IPS-NIHi7 (cell line): ENCODE results near the gene DPEP3.
"Not testable (repeated sequence)": the region's sequence is repeated elsewhere in the genome, so short reads cannot be mapped to it uniquely, and the experiment has no call there.

Experiments
- DNase-seq: peaks from one replicate; pipeline ENCODE4 v3.0.0; 2012; ENCODE audit warnings: mixed read lengths; ENCODE audit errors: extremely low spot score

The DPEP3 gene

DNA sequence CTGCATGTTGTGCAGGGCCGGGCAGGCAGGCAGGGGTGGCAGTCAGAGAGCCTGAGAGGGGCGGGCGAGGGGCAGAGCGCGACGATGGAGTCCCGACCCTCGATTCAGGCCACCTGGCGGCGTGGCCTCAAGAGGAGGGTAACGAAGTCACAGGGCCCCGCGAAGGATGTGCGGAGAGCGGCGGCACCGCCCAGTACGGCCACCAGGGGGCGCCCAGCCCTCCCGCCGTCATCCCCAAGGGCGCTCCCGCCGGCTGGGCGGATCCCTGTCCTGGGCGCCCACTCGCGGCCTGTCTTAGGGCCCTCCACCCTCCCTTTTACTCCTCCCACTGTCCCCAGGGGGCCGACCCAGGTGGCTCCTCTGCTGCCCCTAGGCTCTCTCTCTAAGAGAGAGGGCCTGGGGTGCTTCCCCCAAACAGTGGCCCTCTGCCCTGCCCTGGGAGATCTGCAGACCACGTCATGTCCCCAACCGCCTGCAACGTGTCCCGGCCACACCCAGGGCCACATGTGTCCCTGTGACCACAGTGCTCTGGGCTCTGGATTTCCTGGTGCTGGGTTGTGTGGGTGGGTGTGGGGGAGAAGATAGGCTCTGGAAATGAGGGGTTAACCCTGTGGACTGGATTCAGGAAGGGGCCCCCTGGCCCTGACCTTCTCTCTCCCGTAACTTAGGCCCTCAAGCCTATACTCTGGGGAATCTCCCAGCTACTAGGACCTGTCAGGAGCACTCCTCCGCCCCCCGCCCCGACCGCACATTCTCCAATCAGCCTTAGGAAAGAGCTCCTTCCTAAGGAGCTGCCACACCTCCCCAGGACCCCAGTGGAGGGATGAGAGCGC is 13.1 kb upstream of the DPEP3 start:
- peak; percentile 91 for DNase-seq

DNA sequence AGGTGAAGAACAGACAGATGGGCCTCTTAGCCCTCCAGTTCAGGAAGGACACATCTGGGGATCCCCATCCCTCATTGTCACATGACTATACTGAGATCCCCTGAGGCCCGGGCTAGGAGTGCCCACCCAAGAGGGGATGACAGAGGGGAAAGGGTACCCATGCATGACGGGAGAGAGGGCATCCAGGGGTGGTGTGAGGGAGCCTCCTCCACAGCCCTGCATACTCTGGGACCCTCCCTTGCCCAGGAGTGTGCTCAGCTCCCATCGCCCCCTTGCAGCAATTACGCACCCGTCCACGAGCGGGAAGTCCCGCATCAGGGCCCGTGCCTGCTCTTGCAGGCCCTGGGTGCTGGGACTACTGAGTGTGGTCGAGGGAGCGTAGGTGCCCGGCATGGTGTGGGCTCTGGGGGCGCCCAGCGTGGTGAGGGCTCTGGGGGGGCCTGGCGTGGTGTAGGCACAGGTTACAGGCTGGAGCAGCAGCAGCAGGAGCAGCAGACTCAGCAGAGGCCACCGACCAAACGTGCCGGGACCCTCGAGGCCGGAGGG is 12.4 kb upstream of the DPEP3 start:
- no peak for DNase-seq

DNA sequence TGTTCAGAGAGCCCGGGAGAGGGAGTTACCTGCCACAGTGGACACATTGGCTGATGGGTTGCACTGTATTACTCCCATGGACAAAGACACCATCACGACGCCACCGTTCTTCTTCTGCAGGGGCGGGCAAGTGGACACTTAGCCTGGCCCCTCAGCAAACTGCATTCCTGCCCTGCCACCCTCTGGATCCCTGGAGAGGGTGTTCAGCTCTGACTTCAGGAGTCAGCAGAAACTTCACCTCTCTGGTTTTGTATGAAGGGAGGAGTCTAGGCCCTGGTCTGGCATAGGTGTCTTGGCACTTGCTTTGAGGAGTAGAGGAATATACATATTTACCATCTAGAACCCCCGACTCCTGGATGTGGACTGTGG is 9.7 kb upstream of the DPEP3 start:
- no peak for DNase-seq

DNA sequence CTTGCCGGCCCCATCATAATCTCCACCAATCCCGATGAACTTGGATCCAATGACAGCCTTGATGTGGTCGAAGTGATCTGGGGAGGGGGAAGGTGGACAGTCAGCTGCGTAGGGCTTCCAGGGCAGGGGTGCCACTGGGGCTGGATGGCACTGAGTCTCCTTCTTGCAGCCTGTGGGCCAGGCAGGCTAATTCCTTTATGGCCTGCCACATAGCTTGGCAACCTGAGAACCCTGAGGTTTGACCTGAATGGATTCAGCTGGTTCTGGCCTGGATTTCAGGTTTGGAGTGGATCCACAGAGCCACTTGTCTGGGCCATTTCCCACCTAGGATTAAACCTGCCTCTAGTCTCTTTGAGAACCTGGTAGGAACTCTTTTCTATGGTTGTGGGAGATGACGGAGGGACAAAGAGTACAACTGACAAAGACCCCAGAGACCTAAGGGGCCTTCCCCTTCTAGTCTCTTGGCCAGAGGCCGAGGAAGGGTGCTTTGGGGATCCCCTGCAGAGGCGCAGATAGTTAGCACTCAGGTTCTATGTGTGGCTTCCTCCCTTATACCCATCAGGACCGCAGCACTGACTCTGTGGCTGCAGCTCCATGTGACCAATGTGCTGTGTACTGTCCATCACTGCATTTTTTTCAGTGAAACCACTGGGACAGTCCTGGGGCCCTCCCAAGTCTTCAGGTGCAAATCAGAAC is 9.2 kb upstream of the DPEP3 start:
- no peak for DNase-seq

DNA sequence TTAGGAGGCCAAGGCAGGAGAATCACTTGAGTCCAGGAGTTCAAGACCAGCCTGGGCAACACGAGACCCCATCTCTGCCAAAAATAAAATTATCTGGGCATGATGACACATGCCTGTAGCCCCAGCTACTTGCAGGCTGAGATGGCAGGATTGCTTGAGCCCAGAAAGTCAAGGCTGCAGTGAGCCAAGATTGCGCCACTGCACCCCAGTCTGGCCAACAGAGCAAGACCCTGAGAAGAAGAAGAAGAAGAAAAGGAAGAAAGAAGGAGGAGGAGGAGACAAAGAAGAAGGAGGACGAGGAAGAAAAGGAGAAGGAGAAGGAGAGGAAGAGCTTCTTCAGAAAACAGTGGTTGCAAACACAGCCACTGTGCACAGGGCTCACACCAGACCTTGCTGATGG is 8.4 kb upstream of the DPEP3 start:
- DNase-seq, result no peak

DNA sequence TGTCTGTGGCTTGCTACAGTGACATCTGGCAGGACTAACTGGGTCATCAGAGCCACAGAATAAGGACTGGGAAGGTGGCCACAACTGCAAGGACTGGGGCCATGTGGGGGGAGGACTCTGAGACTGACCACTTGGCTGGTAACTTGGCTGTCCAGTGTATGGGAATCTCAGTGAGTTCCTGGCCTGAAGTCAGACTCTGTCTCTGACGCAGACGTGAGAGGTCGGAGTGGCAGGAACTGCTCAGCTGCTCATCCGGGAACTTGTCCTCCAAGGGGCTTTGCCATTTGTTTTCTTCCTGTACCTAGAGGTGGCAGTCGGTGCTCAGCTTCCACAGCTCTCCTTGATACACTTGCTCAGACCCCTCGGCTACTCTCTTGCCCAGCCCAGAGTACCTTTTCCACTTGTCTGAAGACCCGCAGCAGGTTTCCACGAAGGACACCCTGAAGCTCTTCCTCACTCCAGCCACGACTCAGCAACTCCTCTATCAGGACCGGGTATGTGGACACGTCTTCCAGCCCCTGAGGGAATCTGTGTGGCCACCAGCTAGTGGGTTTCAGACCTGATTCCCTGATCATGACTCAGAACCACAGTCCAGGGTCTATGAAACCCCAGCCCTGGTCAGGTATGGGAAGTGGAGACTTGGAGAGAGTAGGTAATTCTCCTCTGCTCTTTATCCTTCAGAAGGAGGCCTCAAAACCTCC is 7.3 kb upstream of the DPEP3 start:
- DNase-seq, result no peak

DNA sequence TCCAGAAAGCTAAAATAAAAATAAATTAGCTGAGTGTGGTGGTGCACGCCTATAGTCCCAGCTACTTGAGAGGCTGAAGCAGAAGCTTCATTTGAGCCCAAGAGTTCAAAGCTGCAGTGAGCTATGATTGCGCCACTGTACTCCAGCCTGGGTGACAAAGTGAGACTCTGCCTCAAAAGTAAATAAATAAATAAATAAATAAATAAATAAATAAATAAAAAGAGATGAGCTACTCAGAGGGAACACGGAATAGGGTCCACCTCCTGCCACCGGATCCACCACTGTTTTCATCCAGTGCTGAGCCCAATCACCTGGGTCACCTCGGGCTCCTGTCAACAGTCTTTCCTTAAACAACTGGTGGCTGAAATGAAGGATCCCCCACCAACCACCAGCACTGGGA is 6.7 kb upstream of the DPEP3 start:
- no peak for DNase-seq

DNA sequence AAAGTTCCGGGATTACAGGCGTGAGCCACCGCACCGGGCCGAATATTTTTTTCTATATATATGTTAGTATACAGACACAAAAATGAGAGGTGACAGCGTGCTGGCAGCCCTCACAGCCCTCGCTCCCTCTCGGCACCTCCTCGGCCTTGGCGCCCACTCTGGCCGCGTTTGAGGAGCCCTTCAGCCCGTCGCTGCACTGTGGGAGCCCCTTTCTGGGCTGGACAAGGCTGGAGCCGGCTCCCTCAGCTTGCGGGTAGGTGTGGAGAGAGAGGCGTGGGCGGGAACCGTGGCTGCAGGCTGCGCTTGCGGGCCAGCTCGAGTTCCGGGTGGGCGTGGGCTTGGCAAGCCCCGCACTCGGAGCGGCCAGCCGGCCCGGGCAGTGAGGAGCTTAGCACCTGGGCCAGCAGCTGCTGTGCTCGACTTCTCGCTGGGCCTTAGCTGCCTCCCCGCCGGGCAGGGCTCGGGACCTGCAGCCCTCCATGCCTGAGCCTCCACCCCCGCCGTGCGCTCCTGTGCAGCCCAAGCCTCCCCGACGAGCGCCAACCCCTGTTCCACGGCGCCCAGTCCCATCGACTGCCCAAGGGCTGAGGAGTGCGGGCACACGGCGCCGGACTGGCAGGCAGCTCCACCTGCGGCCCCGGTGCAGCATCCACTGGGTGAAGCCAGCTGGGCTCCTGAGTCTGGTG is 1.9 kb upstream of the DPEP3 start:
- no peak for DNase-seq

DNA sequence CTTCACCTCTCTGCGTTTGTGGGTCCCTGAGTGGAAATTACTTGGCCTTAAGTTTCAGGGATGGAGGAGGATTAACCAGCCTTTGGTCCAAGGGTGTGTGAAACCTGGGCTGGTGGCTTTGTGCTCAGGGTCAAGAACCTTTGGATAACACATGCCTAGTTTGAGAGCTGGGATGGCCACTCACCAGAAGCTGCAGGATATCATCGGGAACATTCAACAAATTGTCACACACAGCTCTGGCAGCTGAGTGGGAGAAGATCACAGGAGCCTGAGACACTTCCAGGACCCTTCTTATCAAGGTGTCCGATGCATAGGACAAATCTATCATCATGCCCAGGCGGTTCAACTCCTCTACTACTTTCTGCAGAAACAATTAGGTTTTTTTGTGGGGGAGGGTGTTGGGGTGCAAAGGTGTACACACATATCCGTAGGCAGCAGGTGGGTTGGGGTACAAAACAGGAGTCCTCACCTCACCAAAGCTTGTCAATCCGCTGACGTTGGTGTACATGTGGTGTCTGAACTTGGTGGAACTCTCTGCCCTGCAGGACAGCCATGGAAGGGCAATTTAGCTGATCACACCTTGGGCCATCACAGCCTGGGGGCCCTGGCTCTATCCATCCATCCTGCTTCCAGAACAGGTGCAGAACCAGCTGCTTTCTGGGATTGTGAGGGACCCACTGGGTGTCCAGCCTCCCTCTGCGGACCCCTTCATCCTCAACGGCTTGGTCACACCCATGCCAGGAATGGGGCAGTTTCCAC is 2.7 kb downstream of the DPEP3 start:
- no peak for DNase-seq

DNA sequence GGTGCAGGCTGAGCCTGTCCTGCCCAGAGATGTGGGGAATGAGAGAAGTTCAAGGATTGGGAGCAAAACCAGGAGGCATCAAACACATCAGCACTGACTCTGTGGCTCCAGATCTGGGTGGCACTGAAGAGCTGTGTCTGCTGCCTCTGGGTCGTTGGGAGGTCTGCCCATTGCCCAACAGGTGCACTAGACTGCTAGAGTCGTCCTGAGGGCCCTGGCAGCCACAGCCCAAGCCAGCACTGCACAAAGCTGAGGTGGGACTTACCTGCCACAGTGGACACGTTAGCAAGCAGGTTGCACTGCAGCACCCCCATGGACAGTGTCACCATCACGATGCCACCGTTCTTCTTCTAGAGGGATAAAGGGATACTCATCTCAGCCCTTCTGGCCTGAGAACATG is 3.3 kb downstream of the DPEP3 start:
- no peak for DNase-seq

DNA sequence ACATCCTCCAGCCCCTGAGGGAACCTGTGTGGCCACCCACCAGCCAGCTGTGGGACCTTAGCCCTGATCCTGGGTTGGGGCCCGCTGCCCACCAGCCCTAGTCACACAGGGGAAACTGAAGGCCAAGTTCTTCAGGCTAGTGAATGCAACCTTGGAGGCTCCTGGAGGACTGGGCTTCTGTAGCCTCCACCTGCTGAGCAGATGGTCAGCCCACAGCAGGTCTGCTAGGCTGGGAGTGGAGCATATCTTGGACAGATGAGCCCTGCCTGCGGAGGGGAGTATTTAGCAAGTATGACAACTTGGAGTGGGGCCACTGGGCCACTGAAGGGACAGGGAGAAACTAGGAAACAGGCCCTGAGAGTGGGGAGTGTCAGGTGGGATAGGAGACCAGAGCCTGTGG is 4.1 kb downstream of the DPEP3 start:
- no peak for DNase-seq

DNA sequence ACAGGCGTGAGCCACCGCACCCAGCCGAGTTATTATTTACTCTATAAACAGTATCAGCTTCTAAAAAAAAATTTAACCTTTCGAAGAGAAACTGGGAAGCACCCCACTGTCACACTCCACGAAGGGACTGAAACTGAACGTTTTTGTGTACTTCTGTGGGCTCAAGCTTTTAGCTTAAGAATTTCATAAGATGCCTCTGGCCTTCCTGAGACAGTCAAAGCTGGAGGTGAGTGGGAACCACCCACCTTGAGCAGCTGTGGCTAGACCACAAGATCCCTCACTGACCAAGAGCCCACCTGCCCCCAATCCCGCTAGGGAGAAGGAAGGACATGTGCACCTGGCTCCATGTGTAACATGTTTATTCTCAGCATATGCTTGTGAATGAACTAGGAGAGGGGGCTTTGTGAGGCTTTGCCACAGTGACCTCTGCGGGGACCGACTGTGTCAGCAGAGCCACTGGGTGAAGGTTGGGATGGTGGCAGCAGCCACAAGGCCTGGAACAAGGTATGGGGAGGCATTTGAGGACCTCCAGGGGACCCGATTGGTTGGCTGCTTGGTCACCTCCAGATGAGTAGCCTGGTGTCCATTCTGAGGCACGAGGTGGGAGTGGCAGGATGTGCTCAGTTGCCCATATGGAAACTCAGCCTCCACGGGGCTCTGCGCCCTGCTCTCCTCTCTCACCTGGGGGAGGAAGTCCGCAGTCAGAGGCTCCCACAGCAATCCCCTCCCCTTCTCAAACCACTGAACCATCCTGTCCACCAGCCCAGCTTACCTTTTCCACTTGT is 4.8 kb downstream of the DPEP3 start:
- DNase-seq, result no peak

DNA sequence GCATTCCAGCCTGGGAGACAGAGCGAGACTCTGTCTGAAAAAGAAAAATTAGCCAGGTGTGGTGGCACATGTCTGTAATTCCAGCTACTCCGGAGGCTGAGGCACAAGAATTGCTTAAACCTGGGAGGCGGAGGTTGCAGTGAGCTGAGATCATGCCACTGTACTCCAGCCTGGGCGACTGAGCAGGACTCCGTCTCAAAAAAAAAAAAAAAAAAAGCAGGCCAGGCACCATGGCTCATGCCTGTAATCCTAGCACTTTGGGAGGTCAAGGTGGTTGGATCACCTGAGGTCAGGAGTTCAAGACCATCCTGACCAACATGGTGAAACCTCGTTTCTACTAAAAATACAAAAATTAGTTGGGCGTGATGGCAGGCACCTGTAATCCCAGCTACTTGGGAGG is 8.0 kb downstream of the DPEP3 start:
- DNase-seq, result not testable (repeated sequence)

DNA sequence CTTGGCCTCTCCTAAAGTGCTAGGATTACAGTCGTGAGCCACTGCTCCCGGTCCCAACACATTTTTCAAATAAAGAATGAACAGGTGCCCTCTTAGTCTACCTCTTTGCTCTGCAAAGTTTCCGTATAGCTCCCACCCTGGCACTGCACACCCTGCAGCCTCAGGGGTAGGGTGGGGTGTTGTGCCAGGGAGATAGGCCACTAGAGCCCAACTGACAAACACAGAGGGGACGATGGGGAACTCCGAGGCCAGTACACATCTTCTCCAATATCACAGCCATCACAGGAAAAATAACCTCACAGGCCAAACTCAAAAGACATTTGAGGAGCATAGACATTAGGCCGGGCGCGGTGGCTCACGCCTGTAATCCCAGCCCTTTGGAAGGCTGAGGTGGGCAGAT is 9.2 kb downstream of the DPEP3 start:
- DNase-seq, result no peak

DNA sequence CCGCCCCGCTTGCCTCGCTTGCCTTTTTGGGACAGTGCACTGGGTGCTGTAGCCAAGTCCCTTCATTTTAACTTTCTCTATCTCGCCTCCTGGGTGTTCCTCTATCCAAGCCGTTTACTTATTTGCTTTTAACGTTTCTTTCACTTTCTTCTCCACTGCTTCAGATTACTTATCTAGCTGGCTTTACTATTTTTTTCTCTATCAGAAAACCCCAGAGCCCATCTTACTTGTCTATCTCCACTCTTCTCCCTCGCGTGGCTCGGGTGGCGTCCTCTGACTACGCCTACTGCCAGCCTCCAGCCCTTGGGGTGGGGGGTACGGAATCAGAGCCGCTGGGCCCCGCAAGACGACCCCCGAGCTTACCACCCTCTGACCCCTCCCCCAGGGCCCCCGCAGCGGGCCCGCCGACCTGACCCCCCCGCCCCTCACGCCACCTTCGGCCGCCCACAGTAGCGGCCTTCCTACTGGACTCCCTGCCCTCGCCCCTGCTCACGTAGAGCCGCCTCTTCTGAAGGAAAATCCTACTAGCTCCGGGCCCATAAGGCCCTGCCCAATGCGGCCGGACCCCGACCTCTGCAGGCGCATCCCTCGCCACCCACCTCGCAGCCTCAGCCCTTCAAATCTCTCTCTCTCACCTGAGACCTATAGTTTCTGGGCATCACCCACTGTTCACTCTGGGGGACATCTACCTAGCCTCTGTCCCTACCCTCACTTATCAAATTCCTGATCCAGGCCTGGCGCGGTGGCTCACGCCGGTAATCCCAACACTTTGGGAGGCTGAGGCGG is 10.9 kb downstream of the DPEP3 start:
- DNase-seq, result peak; percentile 49

DNA sequence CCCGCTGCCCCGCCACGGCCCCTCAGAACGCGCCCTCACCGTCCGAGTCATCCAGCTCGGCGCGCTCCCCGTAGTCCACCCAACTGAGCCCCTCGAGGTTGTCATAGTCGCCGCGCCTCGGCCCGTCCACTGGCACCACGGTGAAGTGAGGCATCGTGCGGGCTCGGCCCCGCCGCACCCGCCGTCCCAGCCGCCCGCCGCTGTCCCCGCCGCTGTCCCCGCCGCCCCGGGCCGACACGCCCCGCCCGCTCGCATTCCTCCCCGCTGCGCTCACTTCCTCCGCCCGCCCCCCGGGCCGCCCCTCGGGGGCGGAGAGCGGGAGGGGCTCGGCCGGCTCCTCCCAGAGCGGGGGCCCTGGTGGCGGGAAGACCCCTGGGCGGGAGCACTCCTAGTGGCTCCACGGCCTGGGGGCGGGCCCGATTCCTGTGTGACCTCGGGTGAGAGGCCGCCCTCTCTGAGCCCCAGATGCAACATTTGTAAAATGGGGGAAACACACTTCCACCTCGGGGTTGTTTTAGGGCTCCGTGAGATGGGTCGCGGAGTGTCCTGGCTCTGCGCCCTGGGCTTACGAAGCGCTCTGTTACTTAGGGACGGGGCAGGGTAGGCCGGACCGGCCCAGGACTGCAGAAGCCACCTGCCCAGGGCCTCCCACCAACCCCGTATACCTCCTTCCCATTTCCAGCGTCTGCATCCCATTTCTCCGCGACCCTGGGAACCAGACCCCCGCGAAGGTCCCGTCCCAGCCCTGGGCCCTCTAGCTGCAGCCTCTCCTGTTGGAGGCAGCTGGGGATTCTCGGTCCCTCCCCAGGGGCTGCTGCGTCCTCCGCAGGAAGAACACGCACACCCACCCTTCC is 11.7 kb downstream of the DPEP3 start, which contains the start of gene SLC12A4:
Gene SLC12A4, minus strand, starts transcription at position 238 of the 854 bp plus-strand sequence. Its CDS starts 84 bp downstream, at position 154.
- peak; percentile 98 for DNase-seq

DNA sequence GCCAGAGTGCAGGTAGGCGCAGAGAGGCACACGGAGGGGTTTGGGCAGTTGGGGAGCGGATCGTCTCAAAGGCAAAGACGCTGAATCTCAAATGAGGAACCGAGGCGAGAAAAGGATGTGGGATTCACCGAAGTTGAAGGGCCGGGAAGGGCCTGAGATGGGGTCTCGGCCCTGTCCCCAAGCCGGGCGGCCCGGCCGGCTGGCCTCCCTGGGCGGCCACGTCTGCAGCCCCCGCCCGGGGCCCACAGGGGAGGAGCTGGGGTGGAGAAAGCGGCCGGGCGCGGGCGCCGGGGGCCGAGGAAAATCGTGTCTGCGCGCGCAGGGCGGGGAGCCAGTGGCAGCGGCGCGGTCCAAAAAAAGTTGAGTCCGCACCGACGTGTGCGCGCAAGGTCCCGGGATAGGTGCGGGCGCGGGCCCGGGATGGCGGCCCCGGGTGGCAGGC is 12.3 kb downstream of the DPEP3 start:
- DNase-seq, result peak; percentile 42

DNA sequence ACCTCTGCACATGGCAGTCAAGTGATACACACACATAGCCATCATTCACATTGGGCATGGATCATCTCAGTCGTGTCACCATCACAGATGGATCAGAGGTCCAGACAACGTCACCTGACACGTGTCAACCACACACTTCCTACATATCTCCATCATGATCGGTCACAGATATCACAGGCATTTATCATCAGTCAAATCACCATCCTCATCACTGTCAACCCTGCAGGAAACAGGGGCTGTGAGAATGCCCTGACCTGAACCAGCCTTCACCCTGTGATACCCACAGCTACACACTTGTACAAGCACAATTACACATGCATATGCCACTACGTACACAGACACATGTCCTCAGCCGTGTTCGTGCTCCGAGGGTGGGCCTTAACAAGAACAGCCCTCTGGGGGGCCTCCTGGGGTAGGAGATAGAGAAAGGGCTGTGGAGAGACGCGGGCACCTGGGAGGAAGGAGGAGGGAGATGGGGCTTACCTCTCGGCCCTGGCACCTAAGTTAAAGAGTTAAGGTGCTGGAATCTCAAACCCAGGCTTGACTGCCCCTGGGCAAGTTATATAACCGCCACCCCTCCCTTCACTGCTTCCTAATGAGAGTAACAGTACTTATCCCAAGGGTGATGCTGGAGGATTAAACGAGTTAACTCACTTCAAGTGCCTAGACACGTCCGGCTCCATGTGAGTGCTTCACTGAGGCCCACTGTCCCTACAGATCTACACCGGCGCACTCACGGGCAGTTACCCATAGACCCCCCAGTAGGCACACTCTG is 12.9 kb downstream of the DPEP3 start:
- no peak for DNase-seq
